MM.1S (cell line): ENCODE measurements around the gene PSMB11.

ENCODE experiments used
- CTCF ChIP-seq: fragments of 300-600 bp; sonication (generic); IDR thresholded peaks from 2 replicates; pipeline ENCODE4 v1.5.1; 2016; ENCODE audit warnings: antibody characterized with exemption, low read length, mixed read lengths
- EZH2phosphoT487 ChIP-seq: fragments of 300-600 bp; sonication (generic); IDR thresholded peaks from 2 replicates; pipeline ENCODE4 v1.6.1; 2018; ENCODE audit warnings: antibody characterized with exemption, low read length

DNA sequence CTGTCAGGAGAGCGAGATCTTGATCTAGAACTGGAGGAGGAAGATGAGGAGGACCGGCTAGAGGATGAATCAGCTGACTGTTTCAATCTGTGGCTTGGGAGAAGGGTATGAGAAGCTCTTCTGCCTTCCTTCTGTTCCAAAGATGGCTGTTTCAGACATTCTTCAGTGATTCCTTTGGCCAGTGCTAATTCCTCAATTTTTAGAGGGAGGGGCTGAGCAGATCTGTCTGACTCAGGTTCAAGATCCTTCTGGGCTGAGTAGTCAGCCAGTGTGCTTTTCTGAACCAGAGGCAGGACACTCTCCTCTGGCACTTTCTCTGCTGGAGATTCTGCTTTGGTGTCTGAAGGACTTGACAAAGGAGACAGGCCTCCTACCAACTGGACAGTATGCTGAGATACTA lies 37.7 kb downstream of the PSMB11 start:
- TF ChIP-seq CTCF (no peak), EZH2phosphoT487 (no peak)
